SU-DHL-6 (cell line): Measurements from ENCODE around the gene SYT11.

Experiments used
- EZH2phosphoT487 ChIP-seq: fragments of 200-600 bp; sonication (generic), shearing (Covaris generic); conservative IDR thresholded peaks from 2 replicates; pipeline ENCODE4 v1.6.1; 2018; ENCODE audit warnings: mild to moderate bottlenecking, antibody characterized with exemption, low read length, moderate library complexity, mixed read lengths
- TF ChIP-seq, protein P1 (sequence below): fragments of 200-600 bp; sonication (generic); IDR thresholded peaks from one replicate; pipeline ENCODE4 v1.5.1; 2017; ENCODE audit warnings: antibody characterized with exemption, mild to moderate bottlenecking, low read length, moderate library complexity; ENCODE audit not compliant: insufficient read depth, poor library complexity, severe bottlenecking

DNA sequence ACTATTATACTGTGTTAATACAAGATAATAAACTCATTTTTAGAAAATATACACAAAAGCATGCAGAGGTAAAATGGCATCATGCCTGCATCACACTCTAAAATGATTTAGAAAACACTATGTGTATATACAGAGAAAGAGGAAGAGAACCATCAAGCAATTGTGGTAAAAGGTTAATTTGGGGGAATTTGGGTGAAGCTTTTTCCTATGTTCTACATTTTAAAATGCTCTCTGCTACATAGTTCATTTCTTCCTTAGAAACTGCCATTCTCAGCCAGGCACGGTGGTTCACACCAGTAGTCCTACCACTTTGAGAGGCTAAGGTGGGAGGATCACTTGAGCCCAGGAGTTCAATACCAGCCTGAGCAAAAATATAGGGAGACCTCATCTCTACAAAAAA, 46.5 kb upstream of the SYT11 start:
- TF ChIP-seq, protein P1, sequence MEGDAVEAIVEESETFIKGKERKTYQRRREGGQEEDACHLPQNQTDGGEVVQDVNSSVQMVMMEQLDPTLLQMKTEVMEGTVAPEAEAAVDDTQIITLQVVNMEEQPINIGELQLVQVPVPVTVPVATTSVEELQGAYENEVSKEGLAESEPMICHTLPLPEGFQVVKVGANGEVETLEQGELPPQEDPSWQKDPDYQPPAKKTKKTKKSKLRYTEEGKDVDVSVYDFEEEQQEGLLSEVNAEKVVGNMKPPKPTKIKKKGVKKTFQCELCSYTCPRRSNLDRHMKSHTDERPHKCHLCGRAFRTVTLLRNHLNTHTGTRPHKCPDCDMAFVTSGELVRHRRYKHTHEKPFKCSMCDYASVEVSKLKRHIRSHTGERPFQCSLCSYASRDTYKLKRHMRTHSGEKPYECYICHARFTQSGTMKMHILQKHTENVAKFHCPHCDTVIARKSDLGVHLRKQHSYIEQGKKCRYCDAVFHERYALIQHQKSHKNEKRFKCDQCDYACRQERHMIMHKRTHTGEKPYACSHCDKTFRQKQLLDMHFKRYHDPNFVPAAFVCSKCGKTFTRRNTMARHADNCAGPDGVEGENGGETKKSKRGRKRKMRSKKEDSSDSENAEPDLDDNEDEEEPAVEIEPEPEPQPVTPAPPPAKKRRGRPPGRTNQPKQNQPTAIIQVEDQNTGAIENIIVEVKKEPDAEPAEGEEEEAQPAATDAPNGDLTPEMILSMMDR: no peak
- no peak for TF ChIP-seq EZH2phosphoT487
